GM19035 (cell line): ENCODE results near the gene HINT3.
"Not testable (repeated sequence)": the region's sequence is repeated elsewhere in the genome, so short reads cannot be mapped to it uniquely, and the experiment has no call there.

Source experiments
- ATAC-seq: cut with Tn5 transposase; IDR thresholded peaks from one replicate; pipeline ENCODE4 v1.9.1; 2021; ENCODE audit not compliant: unreplicated experiment

The HINT3 gene

DNA sequence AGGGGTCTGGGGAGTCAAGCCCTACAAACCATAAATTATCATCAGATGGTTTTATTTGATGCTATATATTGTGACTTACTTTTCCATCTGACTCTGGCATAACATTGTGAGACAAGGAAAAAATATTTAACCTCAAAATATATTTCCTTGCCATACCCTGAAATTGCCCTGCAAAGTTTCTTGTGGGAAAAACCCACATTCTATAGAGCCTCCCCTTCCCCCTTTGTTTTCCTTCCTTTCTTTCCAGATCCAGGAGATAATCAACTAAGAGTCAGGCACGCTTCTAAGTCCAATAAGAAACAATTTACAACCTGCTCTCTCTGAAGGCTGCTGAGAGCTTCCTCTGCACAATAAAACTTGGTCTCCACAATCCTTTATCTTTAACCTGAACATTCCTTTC, 17.5 kb upstream of the HINT3 start:
- ATAC-seq: no peak

DNA sequence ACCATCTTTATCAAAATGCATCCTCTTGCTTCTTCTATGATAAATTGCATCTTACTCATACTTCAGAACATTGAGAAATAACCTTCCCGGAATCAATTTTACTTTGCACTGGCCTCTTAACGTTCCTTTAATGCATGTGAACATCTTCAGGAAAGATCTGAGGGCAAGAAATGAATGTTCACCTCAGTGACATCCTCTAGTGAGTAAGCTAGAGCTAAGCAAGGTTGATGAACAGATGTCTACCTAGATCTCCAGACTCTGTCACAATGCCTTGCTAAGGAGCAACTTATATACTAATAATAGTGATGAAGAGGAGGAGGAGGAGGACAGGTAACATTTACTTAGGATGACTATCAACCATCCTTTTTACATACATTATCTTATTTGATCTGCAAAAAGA, 16.8 kb upstream of the HINT3 start:
- no peak for ATAC-seq

DNA sequence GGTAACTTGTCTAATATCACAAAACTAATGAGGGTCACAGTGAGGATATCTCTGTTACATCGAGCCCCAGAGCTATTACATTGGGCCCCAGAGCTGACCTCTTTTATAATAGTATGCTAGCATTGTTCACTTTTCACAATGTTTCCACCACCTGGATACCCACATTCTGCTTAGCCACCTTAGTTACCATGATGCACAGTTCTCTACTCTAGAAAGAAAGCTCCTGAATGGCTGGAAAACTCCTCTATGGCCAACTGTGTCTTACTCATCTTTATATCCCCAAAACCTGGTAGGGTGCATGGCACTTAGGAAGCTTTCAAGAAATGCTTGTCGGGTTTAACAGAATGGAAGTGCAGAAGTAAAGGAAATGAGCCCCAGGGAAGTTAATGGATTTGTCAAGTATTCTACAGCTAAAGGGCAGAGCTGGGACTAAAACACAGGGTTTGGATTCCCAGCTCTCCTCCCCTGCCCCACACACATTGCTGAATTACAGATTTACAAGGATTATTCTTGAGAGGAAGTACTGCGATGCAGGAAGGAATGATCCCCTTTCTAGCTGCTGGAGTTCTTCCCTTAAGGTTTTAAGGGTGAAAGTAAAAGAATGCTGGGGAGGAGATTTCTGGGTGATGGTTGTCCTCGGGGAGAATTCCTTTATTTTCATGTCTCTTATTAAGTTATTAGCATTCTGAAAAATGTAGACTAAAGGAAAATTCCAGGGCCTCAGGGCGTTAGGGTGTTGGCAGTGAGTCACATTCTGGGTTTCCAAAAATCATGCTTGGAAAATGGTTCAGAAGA, 16.1 kb upstream of the HINT3 start:
- no peak for ATAC-seq

DNA sequence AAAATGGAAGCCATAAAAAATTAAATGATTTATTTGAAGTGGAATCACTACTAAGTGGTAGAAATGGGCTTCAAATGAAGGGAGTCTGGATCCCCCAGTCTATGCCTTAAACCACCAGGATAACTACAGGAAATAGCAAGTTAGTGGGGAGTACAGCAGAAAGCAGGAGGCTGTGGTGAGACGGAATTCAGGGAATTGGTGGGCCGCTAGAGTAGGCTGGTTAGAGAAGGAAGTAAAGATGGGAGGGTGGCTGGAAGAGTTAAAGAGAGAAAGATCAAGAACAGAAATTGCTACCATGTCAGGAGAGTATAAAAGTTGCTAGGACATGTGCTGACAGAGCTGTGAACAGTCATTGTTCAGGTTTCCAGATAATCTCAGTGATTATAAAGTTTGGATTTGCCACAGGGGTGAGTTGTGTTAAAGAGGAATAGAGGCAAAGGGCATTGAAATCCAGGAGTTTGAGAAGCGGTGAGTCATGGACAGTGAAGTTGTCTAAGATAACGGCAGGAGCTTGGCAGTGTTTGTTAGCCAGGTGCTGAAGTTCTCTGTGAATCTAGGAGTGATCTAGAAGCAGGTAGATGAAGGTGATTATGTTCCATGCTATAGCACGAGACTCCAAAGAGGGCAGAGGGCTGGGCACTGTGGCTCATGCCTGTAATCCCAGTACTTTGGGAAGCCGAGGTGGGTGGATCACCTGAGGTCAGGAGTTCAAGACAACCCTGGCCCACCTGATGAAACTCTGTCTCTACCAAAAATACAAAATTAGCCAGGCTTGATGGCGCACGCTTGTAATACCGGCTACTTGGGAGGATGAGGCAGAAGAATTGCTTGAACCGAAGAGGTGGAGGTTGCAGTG, 13.7 kb upstream of the HINT3 start:
- ATAC-seq: no peak

DNA sequence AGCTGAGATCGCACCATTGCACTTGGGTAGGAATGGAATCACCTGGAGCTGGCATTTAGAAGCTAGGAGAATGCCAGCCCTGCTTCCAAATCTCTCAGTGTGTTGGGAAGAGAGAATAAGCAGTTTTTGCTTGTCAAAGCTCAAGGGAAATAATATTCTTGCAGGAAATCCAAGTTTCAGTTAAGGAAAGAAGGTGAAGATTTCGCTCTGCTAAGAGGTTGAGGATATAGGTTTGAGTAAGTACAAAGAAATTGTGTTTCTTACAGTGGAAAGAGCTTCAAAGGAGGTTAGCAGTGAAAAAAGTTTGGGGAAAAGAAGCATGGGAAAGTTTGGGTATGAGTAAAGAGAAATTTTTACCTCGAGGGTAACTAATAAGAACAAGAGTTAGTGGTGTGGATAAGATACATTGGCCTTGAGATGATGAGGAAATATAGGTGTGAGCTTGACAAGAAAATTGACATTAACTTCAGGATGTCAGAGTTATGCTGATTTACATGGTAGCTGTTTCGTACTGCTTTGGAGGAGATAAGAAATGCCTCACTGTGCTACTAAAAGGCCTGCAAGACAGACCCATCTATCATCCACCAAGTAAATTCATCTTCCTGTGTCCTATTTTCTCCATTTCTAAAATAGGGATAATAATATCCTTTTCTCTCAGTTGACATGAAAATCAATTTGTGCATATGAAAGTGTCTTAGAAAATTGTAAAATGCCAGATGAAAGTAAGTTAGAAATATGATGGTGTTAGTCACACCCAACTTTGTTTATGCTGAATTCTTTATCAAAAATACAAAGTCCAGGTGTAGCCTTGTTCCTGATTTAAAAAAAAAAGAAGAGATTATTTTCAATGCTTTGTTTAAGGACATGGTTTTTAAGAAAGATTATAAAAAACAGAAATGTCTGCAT, 12.8 kb upstream of the HINT3 start:
- no peak for ATAC-seq

DNA sequence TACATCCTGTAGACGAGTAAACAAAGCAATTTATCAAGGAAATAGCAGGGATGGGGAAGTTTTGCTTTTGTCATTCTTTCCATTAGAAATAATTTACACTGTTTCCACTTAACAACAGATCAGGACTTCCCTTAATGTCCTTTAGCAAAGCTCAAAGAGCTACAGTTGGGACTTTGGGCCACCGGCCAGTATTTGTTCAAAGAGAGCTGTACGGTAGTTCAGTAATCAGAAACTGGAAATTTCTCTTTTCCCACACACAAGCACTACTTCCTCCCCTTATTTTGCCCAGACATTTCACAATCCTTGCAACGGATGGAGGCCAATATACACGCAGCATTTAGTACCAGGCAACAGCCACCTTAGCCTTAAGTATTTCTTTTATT, 12.1 kb upstream of the HINT3 start:
- ATAC-seq: no peak

DNA sequence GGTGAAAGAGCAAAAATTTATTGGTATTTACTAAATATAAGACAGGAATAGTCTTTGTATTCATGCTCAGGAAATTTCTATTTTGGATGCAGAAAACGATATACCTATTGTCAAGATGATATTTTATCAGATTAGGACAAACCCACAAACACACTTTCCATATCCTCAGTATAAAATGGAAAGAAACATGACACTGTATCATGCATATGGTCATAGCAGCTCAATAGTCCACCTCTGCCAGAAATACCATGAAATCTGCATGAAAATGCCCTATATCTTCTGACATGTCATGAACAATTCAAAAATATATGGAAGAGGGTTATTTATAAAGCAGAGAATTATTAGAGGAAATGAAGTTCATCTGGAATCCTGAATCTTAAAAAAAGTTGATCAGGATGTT, 11.7 kb upstream of the HINT3 start:
- ATAC-seq: no peak

DNA sequence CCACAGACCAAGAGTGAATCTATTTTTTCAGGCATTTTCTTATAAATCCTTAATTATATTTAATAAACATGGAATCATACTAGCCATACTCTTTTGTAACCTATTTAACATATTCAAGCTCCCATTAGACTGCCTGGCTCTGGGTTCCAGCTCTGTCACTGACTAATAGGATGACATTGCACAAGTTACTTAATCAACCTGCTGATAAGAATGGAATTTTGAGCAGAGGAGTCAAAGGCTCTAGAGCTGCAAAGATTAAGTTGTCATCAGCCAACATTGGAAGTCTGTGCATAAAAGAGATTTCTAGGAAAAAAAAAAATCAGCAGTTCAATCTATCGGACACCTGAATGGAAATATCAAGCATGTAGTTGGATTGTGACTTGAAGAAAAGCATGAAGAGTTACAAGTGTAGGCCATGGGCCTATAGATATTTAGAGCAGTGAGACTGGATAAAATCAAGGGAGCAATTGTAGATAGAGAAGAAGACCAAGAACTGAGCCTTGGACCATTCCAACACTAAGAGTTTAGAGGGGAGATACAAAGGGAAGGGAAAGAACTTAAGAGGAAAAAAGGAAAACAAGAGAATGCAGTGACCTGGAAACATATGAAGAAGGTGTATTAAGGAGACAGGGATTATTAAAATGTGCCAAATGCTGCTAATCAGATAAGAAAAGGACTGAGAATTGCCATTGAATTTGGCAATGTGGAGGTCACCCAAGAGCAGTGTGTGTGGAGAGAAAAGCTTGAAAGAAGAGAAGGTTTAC, 11.0 kb upstream of the HINT3 start:
- no peak for ATAC-seq

DNA sequence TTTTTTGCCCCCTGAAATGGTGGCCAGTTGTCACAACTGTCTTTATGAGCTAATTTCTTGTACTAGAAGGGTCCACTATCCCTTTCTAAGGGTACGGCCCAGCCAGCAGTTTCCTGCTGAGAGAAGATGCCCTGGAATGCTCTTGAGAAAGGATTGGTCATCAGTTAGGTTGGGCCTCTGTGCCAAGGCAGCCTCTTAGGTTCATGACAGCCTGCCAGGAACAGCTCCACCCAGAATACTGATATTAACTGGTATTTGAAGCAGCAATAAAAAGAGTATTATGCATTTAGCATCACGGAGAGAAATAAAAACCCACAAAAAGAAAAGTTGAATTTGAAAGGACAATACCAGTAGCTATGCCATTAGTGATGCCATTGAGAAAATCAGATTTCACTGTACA, 9.0 kb upstream of the HINT3 start:
- ATAC-seq: no peak

DNA sequence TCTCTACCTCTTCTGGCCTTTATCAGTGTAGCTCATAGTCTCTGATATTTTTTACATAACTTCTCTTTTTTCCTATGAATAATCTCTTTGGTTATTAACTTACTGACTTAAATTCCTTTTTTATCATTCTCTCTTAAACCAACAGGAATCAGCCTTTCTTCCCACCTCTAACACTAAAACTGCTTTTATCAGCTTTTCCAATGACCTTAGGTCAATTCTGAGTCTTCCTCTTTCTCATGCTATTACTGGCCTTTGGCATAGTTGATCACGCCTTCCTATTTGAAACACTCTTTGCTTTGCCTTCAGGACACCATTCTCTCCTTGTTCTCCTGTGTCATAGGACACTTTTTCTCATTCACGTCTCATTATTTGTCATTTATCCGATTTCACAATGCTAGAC, 8.1 kb upstream of the HINT3 start:
- ATAC-seq: no peak

DNA sequence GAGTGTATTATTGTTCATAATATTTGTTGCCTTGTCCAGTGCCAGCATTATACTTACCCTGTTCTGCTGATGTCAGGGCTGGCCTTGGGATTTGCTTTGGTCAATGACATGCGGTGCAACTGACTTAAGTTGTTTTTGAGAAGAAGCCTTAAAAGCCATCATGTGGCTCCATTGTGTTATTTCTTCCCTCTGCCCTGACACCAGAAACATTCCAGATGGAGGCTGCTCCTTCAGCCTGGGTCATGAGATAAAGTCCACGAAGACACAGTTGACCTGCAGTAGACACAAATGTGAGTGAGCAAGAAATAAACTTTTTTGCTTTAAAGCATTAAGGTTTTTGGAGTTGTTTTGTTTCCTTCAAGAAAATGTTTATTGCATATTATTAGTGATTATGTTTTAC, 7.5 kb upstream of the HINT3 start:
- ATAC-seq: no peak

DNA sequence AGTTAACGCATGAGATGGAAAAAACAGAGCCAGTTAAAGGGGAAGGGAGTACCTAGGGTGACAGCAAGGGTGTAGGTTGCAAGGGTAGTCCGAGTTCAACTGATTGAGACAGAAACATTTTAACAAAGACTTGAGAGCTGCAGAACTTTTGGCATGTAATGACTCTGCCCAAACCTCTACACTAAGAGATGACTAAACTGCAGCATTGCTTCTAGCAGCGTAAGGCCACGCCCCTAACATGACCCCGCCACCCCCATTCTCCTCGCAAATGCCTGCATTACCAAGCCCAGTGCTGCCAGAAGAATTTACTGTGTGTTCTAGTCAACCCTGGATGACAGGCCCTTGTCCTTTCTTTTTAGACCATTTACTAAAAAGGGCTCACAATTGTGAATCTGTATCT, 6.3 kb upstream of the HINT3 start:
- ATAC-seq: no peak

DNA sequence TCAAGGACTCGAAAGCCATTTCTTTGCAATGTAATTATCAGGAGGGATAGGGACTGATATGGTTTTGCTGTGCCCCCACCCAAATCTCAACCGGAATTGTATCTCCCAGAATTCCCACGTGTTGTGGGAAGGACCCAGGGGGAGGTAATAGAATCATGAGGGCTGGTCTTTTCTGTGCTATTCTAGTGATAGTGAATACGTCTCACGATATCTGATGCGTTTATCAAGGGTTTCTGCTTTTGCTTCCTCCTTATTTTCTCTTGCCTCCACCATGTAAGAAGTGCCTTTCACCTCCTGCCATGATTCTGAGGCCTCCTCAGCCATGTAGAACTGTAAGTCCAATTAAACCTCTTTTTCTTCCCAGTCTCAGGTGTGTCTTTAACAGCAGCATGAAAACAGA, 5.9 kb upstream of the HINT3 start:
- not testable (repeated sequence) for ATAC-seq

DNA sequence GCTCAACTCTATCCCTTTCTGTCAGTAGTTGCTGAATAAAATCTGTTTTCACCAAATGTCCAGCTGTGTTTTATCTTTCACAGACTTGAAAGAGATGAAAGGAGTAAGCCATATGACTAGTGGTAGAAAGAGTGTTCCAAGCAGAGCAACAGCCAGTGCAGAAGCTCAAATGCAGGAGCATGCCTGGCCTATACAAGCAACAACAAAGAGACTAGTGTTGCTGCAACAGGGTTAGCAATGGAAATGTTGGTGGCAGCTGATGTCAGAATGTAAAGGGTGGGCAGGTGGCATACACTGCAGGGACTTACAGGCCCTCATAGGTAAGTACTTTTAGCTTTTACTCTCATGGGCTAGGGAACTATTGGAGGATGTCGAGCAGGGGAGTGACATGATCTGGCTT, 5.2 kb upstream of the HINT3 start:
- no peak for ATAC-seq

DNA sequence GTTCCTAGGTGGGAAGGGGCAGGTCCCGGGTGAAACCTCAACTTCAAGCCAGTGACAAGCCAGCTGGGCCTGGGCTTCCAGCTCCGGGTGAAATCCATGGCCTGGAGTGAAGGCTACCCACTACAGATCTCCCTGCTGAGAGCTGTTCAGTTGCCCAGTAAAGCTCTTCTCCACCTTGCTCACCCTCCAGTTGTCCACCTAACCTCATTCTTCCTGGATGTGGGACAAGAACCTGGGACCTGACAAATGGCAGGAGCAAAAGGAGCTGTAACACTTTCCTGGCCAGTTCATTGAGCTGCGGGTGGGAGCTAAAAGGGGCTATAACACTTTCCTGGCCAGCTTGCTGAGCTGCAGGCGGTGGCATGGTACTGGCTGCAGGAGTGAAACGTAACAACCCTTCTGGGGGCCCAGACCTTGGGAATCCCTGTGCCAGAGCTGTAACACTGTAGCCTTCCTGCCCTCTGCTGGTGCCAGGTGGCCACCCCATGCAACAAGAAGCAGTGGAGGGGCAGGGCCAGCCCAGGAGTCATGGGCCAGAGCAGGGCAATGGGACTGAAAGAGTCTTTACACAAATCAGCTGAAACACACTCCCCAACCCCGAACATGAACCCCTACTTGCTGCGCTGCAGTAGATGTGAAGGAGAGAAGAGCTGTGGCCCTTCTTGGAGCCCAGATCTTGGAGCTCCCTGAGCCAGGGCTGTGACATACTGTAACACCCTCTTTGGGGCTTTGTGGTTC, 3.6 kb upstream of the HINT3 start:
- ATAC-seq: no peak

DNA sequence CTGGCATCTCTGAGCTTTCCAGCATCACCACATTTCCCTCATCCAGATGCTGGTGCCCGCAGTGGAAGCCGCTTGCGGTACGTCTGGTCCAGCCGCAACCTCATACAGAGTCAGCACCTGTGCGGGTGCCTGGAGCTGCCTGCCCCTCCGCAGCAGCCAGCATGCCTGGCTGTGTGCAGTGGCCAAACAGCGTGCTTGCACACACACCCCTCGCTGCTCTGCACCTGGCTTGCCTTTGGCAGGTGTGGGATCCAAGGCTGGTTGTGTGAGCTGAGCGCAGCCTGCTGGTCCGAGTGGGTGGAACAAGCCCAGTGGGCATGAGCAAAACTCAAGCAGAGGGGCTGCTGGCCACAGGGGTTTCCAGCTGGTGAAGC, 3.1 kb upstream of the HINT3 start:
- no peak for ATAC-seq

DNA sequence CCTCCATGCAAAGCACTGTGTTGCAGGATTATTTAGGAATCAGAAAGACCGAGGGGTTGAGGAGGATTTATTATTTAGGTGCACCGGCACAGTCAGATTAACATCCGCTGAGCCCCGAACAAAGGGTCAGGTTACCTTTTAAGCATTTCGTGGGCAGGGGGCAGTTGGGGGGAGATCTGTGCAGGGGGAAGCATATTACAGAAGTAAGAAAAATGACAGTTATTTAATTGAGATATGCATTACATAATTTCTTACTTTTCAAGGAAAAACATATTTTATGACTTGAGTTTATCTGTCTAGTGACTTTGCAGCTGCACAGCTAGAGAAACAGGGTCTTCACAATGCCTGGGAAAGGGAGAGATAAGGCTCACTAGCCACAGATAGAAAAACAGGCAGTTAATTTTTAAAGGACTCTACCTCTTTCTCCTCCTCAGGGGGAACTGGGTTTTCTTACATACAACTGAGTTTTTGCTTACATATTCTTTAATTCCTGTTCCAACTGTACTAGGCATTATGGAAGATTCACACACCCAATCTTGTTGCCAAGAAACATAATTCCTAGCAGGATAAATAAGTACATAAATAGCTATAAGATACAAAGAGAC, 1.7 kb upstream of the HINT3 start:
- no peak for ATAC-seq

DNA sequence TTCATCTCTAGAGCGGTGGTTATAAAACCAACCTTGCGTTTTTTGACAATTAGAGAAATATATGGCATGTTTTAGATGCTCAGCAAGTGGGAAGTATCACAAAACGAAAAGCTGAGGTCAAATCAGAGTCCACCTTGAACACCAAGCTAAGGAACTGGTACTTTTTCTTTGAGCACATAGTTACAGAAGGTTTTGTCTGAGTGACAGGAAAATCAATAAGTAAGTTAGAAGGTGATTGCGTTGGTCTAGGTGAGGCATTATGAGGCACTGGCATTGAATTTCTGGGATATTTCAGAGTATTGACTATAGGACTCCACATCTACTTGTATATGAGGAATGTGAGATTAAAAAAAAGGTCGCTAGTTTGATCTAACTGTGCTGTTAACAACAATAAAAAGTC, 597 bp upstream of the HINT3 start:
- no peak for ATAC-seq

DNA sequence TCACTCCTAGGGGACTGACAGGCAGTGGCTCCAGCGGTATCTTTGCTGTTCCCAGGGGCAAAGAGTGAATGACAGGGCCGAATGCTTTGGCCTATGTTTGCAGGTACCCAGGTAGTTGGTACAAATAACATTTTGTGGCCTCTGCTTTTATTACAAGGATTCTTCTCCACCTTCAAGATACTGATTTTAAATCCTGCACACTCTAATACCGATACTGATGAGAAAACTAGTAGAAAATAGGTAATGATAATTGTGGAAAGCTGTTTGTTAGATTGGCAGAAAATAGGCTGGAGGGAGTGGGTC, 772 bp downstream of the HINT3 start:
- ATAC-seq: no peak

DNA sequence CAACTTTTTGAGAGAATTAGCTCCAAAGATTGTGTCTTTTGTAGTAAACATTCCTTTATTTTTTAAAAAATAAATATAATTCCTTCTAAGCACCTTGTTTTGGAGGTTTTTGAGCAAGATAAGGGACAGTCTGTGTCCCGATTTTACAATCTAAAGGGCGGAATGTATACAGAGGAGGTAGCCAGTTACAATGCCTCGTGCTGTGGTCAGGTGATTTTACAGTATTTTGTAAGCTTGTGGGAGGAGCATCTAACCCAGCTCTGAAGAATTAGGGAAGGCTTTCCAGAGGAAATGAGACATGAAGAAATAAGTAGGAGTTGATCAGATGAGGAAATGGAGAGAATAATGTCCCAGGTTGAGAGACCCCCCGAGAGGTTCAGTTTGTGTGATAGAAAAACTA, 1.3 kb downstream of the HINT3 start:
- ATAC-seq: no peak
